ENCODE measurements around the gene GALNT3. TPM values are rescaled to one million over a fixed set of nuclear protein-coding genes. Genes with fewer than 3 reads are reported as not detected.

GALNT3 gene
- total and polyA plus RNA-seq, 2 of the 8 experiments (the other 6 are each of a cell fraction or from before 2014, with no cell fraction given): 3.4 to 23.6 TPM

DNA sequence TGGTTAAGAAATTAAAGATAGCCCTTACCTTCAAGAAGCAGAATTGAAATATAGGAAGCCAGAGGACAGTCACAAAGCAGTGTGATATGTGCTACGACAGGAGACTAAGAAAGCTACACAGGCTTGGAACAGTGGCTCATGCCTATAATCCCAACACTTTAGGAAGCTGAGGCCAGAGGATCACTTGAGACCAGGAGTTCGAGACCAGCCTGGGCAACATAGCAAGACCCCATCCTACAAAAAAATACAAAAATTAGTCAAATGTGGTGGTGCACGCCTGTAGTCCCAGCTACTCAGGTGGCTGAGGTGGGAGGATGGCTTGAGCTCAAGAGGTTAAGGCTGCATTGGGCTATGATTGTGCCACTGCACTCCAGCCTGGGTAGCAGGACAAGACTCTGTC lies 21.9 kb downstream of the GALNT3 start (continued):
- no peak for TF ChIP-seq RFX5 (IDR thresholded peaks at IDR 0.05; ENCODE audit: borderline replicate concordance, low read depth, low read length)
- TF ChIP-seq KDM5A (IDR thresholded peaks at IDR 0.05; ENCODE audit: low read length): no peak
- TF ChIP-seq EP300 (IDR thresholded peaks at IDR 0.05; ENCODE audit: borderline replicate concordance in 1 of 2, low read depth in 2 of 2, low read length in 2 of 2): no peak
- TF ChIP-seq PHF8 (conservative IDR thresholded peaks at IDR 0.05; ENCODE audit: low read depth, low read length): no peak
- TF ChIP-seq TCF12 (IDR thresholded peaks at IDR 0.05; ENCODE audit: low read depth, low read length): no peak
- TF ChIP-seq EGR1 (IDR thresholded peaks at IDR 0.05; ENCODE audit: borderline replicate concordance, low read depth, low read length): no peak
- no peak for TF ChIP-seq RBBP5 (IDR thresholded peaks at IDR 0.05; ENCODE audit: borderline replicate concordance, low read depth, low read length)
- TF ChIP-seq SIX5 (IDR thresholded peaks at IDR 0.05; ENCODE audit: low read depth, low read length): no peak
